ENCODE data around the gene POLR2M. TPM values are rescaled to one million over a fixed set of nuclear protein-coding genes. Genes with fewer than 3 reads are reported as not detected.

The POLR2M gene
- total RNA-seq, 1 experiment from 2014 or later, result 221 TPM

GRCh38 chr15:57763176-57763964 is 56.9 kb downstream of the POLR2M start:
- no peaks in the 10 kb centered on the region for H3K4me1 ChIP-seq (ENCODE audit: low read length)
- H3K4me2 ChIP-seq (ENCODE audit: low read depth, low read length, poor library complexity, severe bottlenecking), result no peak overlapping the region
- H3K27me3 ChIP-seq (ENCODE audit: low read length), result no peaks in the 10 kb centered on the region
- H3K9me2 ChIP-seq (replicated peaks; ENCODE audit: insufficient read depth, low read length), result no peaks in the 10 kb centered on the region
- H2AFZ ChIP-seq (ENCODE audit: low read length), result no peak overlapping the region
- H3K36me3 ChIP-seq (ENCODE audit: insufficient read depth, low read length), result no peaks in the 10 kb centered on the region
- no peaks in the 10 kb centered on the region for H3K79me2 ChIP-seq (ENCODE audit: low read length)
- H3K27ac ChIP-seq (ENCODE audit: low read length), result no peak overlapping the region
- H3K4me3 ChIP-seq (ENCODE audit: low read length), result no peak overlapping the region
- no peak for DNase-seq
- no peak overlapping the region for H3K9ac ChIP-seq (ENCODE audit: low read length)
- no peaks in the 10 kb centered on the region for H3K9me3 ChIP-seq (ENCODE audit: low read length)
- no peaks in the 10 kb centered on the region for H4K20me1 ChIP-seq (ENCODE audit: insufficient read depth, low read depth, low read length)

Other genes with a start within 250 kb of the POLR2M start
- not detected in 2 replicates for gene MYZAP, start 114.8 kb upstream of the POLR2M start, total RNA-seq (2014; rRNA removed; shearing (Covaris generic); ENCODE audit: low replicate concordance)

All from Karpas-422 (cell line).